ENCODE data around the gene PPM1N.

DNA sequence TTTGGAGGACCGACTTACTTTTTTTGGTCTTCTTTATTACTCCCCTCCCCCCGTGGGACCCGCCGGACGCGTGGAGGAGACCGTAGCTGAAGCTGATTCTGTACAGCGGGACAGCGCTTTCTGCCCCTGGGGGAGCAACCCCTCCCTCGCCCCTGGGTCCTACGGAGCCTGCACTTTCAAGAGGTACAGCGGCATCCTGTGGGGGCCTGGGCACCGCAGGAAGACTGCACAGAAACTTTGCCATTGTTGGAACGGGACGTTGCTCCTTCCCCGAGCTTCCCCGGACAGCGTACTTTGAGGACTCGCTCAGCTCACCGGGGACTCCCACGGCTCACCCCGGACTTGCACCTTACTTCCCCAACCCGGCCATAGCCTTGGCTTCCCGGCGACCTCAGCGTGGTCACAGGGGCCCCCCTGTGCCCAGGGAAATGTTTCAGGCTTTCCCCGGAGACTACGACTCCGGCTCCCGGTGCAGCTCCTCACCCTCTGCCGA, 30.0 kb upstream of the PPM1N start:
- TF ChIP-seq EZH2 (IDR thresholded peaks at IDR 0.05; ENCODE audit: borderline replicate concordance), result no peak
- TF ChIP-seq, protein P1, sequence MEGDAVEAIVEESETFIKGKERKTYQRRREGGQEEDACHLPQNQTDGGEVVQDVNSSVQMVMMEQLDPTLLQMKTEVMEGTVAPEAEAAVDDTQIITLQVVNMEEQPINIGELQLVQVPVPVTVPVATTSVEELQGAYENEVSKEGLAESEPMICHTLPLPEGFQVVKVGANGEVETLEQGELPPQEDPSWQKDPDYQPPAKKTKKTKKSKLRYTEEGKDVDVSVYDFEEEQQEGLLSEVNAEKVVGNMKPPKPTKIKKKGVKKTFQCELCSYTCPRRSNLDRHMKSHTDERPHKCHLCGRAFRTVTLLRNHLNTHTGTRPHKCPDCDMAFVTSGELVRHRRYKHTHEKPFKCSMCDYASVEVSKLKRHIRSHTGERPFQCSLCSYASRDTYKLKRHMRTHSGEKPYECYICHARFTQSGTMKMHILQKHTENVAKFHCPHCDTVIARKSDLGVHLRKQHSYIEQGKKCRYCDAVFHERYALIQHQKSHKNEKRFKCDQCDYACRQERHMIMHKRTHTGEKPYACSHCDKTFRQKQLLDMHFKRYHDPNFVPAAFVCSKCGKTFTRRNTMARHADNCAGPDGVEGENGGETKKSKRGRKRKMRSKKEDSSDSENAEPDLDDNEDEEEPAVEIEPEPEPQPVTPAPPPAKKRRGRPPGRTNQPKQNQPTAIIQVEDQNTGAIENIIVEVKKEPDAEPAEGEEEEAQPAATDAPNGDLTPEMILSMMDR (IDR thresholded peaks at IDR 0.05; ENCODE audit: poor library complexity), result no peak

Data from hepatocyte (in vitro differentiated cells).